ENCODE results near the gene SHPK. TPM values are rescaled to one million over a fixed set of nuclear protein-coding genes. Genes with fewer than 3 reads are reported as not detected.

Gene SHPK
- polyA plus RNA-seq, 1 experiment: 5.6 TPM

DNA sequence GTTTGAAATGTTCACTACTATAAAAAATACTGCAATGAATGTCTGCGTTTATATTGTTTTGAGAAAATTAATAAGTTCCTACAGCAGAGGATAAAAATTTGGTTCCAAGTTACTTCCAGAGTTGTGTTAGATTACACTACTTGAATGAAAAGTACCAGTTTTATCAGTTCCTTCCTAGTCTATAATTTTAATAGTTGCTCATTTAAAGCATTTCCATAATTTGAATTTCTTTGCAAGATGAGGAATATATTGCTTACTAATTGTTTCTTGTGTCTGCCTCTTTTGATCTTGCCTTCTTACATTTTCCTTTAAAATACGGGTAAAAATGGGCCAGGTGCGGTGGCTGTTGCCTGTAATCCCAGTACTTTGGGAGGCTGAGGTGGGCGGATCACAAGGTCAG lies 36.5 kb upstream of the SHPK start:
- no peak for DNase-seq (ENCODE audit: low read depth)
- Histone ChIP-seq H3K27me3 (ENCODE audit: control insufficient read depth, insufficient read depth, low read length) (no peaks in the 10 kb centered on the region), H3K4me3 (ENCODE audit: low read depth, low read length) (no peak overlapping the region), H3K36me3 (ENCODE audit: control insufficient read depth, insufficient read depth, low read length) (no peaks in the 10 kb centered on the region)
- ChIA-PET POLR2A (no interaction called here), CTCF (interaction anchor here (0.8 to 1.4 kb wide), 2 partner anchors 10 to 65 kb away, joined by 4 read pairs; no protein-coding TSS in a partner anchor)
- TF ChIP-seq, protein P1, sequence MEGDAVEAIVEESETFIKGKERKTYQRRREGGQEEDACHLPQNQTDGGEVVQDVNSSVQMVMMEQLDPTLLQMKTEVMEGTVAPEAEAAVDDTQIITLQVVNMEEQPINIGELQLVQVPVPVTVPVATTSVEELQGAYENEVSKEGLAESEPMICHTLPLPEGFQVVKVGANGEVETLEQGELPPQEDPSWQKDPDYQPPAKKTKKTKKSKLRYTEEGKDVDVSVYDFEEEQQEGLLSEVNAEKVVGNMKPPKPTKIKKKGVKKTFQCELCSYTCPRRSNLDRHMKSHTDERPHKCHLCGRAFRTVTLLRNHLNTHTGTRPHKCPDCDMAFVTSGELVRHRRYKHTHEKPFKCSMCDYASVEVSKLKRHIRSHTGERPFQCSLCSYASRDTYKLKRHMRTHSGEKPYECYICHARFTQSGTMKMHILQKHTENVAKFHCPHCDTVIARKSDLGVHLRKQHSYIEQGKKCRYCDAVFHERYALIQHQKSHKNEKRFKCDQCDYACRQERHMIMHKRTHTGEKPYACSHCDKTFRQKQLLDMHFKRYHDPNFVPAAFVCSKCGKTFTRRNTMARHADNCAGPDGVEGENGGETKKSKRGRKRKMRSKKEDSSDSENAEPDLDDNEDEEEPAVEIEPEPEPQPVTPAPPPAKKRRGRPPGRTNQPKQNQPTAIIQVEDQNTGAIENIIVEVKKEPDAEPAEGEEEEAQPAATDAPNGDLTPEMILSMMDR (IDR thresholded peaks at IDR 0.05; ENCODE audit: insufficient read depth, low read depth, low read length): no peak

- TF ChIP-seq, protein P1 (IDR thresholded peaks at IDR 0.05; ENCODE audit: insufficient read depth, low read depth, low read length): no peak
- no peak for DNase-seq (ENCODE audit: low read depth)
- CTCF ChIA-PET: interaction anchor here (1.2 kb wide), 1 partner anchor 22 kb away, joined by 3 read pairs; no protein-coding TSS in a partner anchor
Observed at GRCh38 chr17:3669548-3669947, 33.5 kb upstream of the SHPK start.

GRCh38 chr17:3669085-3669347 lies 33.0 kb upstream of the SHPK start:
- TF ChIP-seq, protein P1 (IDR thresholded peaks at IDR 0.05; ENCODE audit: insufficient read depth, low read depth, low read length): no peak
- DNase-seq (ENCODE audit: low read depth): no peak
- Histone ChIP-seq H3K27me3 (ENCODE audit: control insufficient read depth, insufficient read depth, low read length) (no peaks in the 10 kb centered on the region), H3K36me3 (ENCODE audit: control insufficient read depth, insufficient read depth, low read length) (peaks cover 14% of the 10 kb centered on the region), H3K4me3 (ENCODE audit: low read depth, low read length) (peak overlapping the region; percentile 99)
- ChIA-PET POLR2A (no interaction called here), CTCF (no interaction called here)

More at GRCh38 chr17:3669548-3669947, 33.5 kb upstream of the SHPK start:
- POLR2A ChIA-PET: no interaction called here
- Histone ChIP-seq H3K27me3 (ENCODE audit: control insufficient read depth, insufficient read depth, low read length) (no peaks in the 10 kb centered on the region), H3K4me3 (ENCODE audit: low read depth, low read length) (peak overlapping the region; percentile 99), H3K36me3 (ENCODE audit: control insufficient read depth, insufficient read depth, low read length) (peaks cover 8% of the 10 kb centered on the region)

GRCh38 chr17:3668279-3669084 lies 32.4 kb upstream of the SHPK start, which contains the start of the genes EMC6 and TAX1BP3:
TSS of gene EMC6 (plus strand) at chr17:3668812. CDS start at chr17:3669147, 335 bp downstream.
TSS of gene TAX1BP3 (minus strand) at chr17:3668578. CDS start at chr17:3668526, 52 bp downstream.
- ChIA-PET POLR2A (interaction anchor here (0.7 kb wide), 1 partner anchor 86 kb away, joined by 4 read pairs; no protein-coding TSS in a partner anchor), CTCF (interaction anchor here (0.6 to 1.4 kb wide), 4 partner anchors 15 to 1398 kb away, joined by 3 to 4 read pairs (median 4); no protein-coding TSS in a partner anchor)

More at GRCh38 chr17:3668279-3669084, 32.4 kb upstream of the SHPK start, which contains the start of the genes EMC6 and TAX1BP3:
- peak; percentile 87 for DNase-seq (ENCODE audit: low read depth)
- Histone ChIP-seq H3K4me3 (ENCODE audit: low read depth, low read length) (peak within 1 kb of the TSS; percentile 99), H3K27me3 (ENCODE audit: control insufficient read depth, insufficient read depth, low read length) (no peaks in the 10 kb centered on the region), H3K36me3 (ENCODE audit: control insufficient read depth, insufficient read depth, low read length) (peaks cover 19% of the 10 kb centered on the region)
- TF ChIP-seq, protein P1 (IDR thresholded peaks at IDR 0.05; ENCODE audit: insufficient read depth, low read depth, low read length): no peak
